ENCODE data around the gene PARP12.

Gene PARP12

GRCh38 chr7:140033779-140034363 lies 28.9 kb downstream of the PARP12 start:
- Mint-ChIP-seq H3K4me3 (no peak overlapping the region), H3K27me3 (no peaks in the 10 kb centered on the region), H3K27ac (no peak overlapping the region), H3K36me3 (ENCODE audit: low read depth) (peaks cover 70% of the 10 kb centered on the region), H3K9me3 (no peaks in the 10 kb centered on the region), H3K4me1 (ENCODE audit: low read depth) (peaks cover 24% of the 10 kb centered on the region)
- no peak for DNase-seq

GRCh38 chr7:140033036-140033435 lies 29.7 kb downstream of the PARP12 start:
- H3K27me3 Mint-ChIP-seq, result no peaks in the 10 kb centered on the region
- H3K27ac Mint-ChIP-seq, result no peak overlapping the region
- no peak for DNase-seq
- no peaks in the 10 kb centered on the region for H3K9me3 Mint-ChIP-seq
- peaks cover 70% of the 10 kb centered on the region for H3K36me3 Mint-ChIP-seq (ENCODE audit: low read depth)
- H3K4me3 Mint-ChIP-seq, result no peak overlapping the region
- H3K4me1 Mint-ChIP-seq (ENCODE audit: low read depth), result peaks cover 24% of the 10 kb centered on the region

- no peaks in the 10 kb centered on the region for H3K27me3 Mint-ChIP-seq
- no peak overlapping the region for H3K27ac Mint-ChIP-seq
- peaks cover 67% of the 10 kb centered on the region for H3K36me3 Mint-ChIP-seq (ENCODE audit: low read depth)
- DNase-seq, result no peak
- peaks cover 12% of the 10 kb centered on the region for H3K4me1 Mint-ChIP-seq (ENCODE audit: low read depth)
- no peaks in the 10 kb centered on the region for H3K9me3 Mint-ChIP-seq
- H3K4me3 Mint-ChIP-seq, result no peak overlapping the region
These were observed 31.4 kb downstream of the PARP12 start for GRCh38 chr7:140031364-140031763.

GRCh38 chr7:140029072-140029471 lies 33.7 kb downstream of the PARP12 start:
- no peak for DNase-seq
- Mint-ChIP-seq H3K4me3 (no peak overlapping the region), H3K9me3 (no peaks in the 10 kb centered on the region), H3K36me3 (ENCODE audit: low read depth) (peaks cover 71% of the 10 kb centered on the region), H3K4me1 (ENCODE audit: low read depth) (peaks cover 4% of the 10 kb centered on the region), H3K27ac (no peak overlapping the region), H3K27me3 (no peaks in the 10 kb centered on the region)

- Mint-ChIP-seq H3K4me3 (no peak overlapping the region), H3K27me3 (no peaks in the 10 kb centered on the region), H3K4me1 (ENCODE audit: low read depth) (peaks cover 2% of the 10 kb centered on the region), H3K9me3 (no peaks in the 10 kb centered on the region), H3K27ac (no peak overlapping the region), H3K36me3 (ENCODE audit: low read depth) (peaks cover 71% of the 10 kb centered on the region)
- DNase-seq, result no peak
These were observed 34.4 kb downstream of the PARP12 start for GRCh38 chr7:140028311-140028710.

- Mint-ChIP-seq H3K4me3 (no peak overlapping the region), H3K36me3 (ENCODE audit: low read depth) (peaks cover 71% of the 10 kb centered on the region), H3K27ac (no peak overlapping the region)
These were observed 34.9 kb downstream of the PARP12 start for GRCh38 chr7:140027858-140028257.

GRCh38 chr7:140026935-140027334 lies 35.8 kb downstream of the PARP12 start:
- Mint-ChIP-seq H3K27me3 (no peaks in the 10 kb centered on the region), H3K36me3 (ENCODE audit: low read depth) (peaks cover 74% of the 10 kb centered on the region), H3K4me3 (no peak overlapping the region), H3K27ac (no peak overlapping the region), H3K9me3 (no peaks in the 10 kb centered on the region), H3K4me1 (ENCODE audit: low read depth) (no peaks in the 10 kb centered on the region)
- no peak for DNase-seq

More at GRCh38 chr7:140027858-140028257, 34.9 kb downstream of the PARP12 start:
- H3K9me3 Mint-ChIP-seq, result no peaks in the 10 kb centered on the region
- no peaks in the 10 kb centered on the region for H3K27me3 Mint-ChIP-seq
- H3K4me1 Mint-ChIP-seq (ENCODE audit: low read depth), result no peaks in the 10 kb centered on the region
- DNase-seq, result no peak

GRCh38 chr7:140025814-140026433 lies 36.8 kb downstream of the PARP12 start:
- no peaks in the 10 kb centered on the region for H3K27me3 Mint-ChIP-seq
- no peak for DNase-seq
- no peaks in the 10 kb centered on the region for H3K9me3 Mint-ChIP-seq
- H3K36me3 Mint-ChIP-seq (ENCODE audit: low read depth), result peaks cover 70% of the 10 kb centered on the region
- H3K27ac Mint-ChIP-seq, result no peak overlapping the region
- H3K4me3 Mint-ChIP-seq, result no peak overlapping the region
- no peaks in the 10 kb centered on the region for H3K4me1 Mint-ChIP-seq (ENCODE audit: low read depth)

- no peaks in the 10 kb centered on the region for H3K4me1 Mint-ChIP-seq (ENCODE audit: low read depth)
- H3K9me3 Mint-ChIP-seq, result no peaks in the 10 kb centered on the region
- H3K4me3 Mint-ChIP-seq, result no peak overlapping the region
These were observed 37.5 kb downstream of the PARP12 start for GRCh38 chr7:140025241-140025640.

GRCh38 chr7:140024585-140024984 lies 38.2 kb downstream of the PARP12 start:
- no peaks in the 10 kb centered on the region for H3K9me3 Mint-ChIP-seq
- no peak overlapping the region for H3K27ac Mint-ChIP-seq
- peaks cover 65% of the 10 kb centered on the region for H3K36me3 Mint-ChIP-seq (ENCODE audit: low read depth)
- no peaks in the 10 kb centered on the region for H3K4me1 Mint-ChIP-seq (ENCODE audit: low read depth)
- no peak for DNase-seq
- no peak overlapping the region for H3K4me3 Mint-ChIP-seq
- H3K27me3 Mint-ChIP-seq, result no peaks in the 10 kb centered on the region

More at GRCh38 chr7:140025241-140025640, 37.5 kb downstream of the PARP12 start:
- peaks cover 65% of the 10 kb centered on the region for H3K36me3 Mint-ChIP-seq (ENCODE audit: low read depth)
- H3K27ac Mint-ChIP-seq, result no peak overlapping the region
- no peak for DNase-seq
- H3K27me3 Mint-ChIP-seq, result no peaks in the 10 kb centered on the region

GRCh38 chr7:140023728-140024127 lies 39.0 kb downstream of the PARP12 start:
- no peaks in the 10 kb centered on the region for H3K4me1 Mint-ChIP-seq (ENCODE audit: low read depth)
- H3K27ac Mint-ChIP-seq, result no peak overlapping the region
- H3K4me3 Mint-ChIP-seq, result no peak overlapping the region
- H3K27me3 Mint-ChIP-seq, result no peaks in the 10 kb centered on the region
- no peaks in the 10 kb centered on the region for H3K9me3 Mint-ChIP-seq
- H3K36me3 Mint-ChIP-seq (ENCODE audit: low read depth), result peaks cover 63% of the 10 kb centered on the region
- no peak for DNase-seq

GRCh38 chr7:140022582-140023211 lies 40.1 kb downstream of the PARP12 start:
- Mint-ChIP-seq H3K27ac (no peak overlapping the region), H3K4me3 (no peak overlapping the region), H3K9me3 (no peaks in the 10 kb centered on the region), H3K27me3 (no peaks in the 10 kb centered on the region), H3K36me3 (ENCODE audit: low read depth) (peaks cover 52% of the 10 kb centered on the region), H3K4me1 (ENCODE audit: low read depth) (no peaks in the 10 kb centered on the region)
- no peak for DNase-seq

GRCh38 chr7:140021603-140022002 lies 41.1 kb downstream of the PARP12 start:
- Mint-ChIP-seq H3K36me3 (ENCODE audit: low read depth) (peaks cover 43% of the 10 kb centered on the region), H3K4me1 (ENCODE audit: low read depth) (no peaks in the 10 kb centered on the region), H3K9me3 (no peaks in the 10 kb centered on the region), H3K27ac (no peak overlapping the region), H3K27me3 (no peaks in the 10 kb centered on the region), H3K4me3 (no peak overlapping the region)
- no peak for DNase-seq

GRCh38 chr7:140019606-140020005 lies 43.1 kb downstream of the PARP12 start:
- Mint-ChIP-seq H3K27ac (no peak overlapping the region), H3K36me3 (ENCODE audit: low read depth) (peaks cover 28% of the 10 kb centered on the region), H3K4me1 (ENCODE audit: low read depth) (no peaks in the 10 kb centered on the region), H3K27me3 (no peaks in the 10 kb centered on the region), H3K9me3 (no peaks in the 10 kb centered on the region), H3K4me3 (no peak overlapping the region)
- no peak for DNase-seq

GRCh38 chr7:140019172-140019571 lies 43.6 kb downstream of the PARP12 start:
- H3K36me3 Mint-ChIP-seq (ENCODE audit: low read depth), result peaks cover 24% of the 10 kb centered on the region
- no peaks in the 10 kb centered on the region for H3K27me3 Mint-ChIP-seq

More at GRCh38 chr7:140019172-140019571, 43.6 kb downstream of the PARP12 start:
- Mint-ChIP-seq H3K4me3 (no peak overlapping the region), H3K4me1 (ENCODE audit: low read depth) (no peaks in the 10 kb centered on the region), H3K9me3 (no peaks in the 10 kb centered on the region), H3K27ac (no peak overlapping the region)
- no peak for DNase-seq
